ENCODE measurements around the gene PTPRR. TPM values are rescaled to one million over a fixed set of nuclear protein-coding genes. Genes with fewer than 3 reads are reported as not detected.

PTPRR gene
- total and polyA plus RNA-seq, 10 donors, result 0.41 to 2.7 (median 1.5) TPM

DNA sequence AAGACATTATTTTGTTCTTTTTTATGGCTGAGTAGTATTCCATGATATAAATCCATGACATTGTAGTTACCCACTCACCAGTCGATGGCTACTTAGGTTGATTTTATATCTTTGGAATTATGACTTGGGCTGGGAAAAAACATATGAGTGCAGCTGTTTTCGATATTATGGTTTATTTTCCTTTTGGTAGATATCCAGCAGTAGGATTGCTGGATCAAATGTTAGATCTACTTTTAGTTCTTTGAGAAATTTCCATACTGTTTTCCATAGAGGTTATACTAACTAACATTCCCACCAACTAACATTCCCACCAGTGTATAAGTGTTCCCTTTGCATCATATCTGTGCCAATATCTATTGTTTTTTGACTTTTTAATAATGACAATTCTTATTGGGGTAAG, 29.9 kb upstream of the PTPRR start:
- H3K36me3 ChIP-seq, result no peaks in the 10 kb centered on the region
- WGBS, 5 donors, result 81 to 91% (median 84%) methylated on average over 2 of the region's 2 CpGs
- H3K27me3 ChIP-seq (replicated peaks in 1 of 7), result no peaks in the 10 kb centered on the region
- DNase-seq, result no peak
- intact Hi-C loops (cut with DNase I; ENCODE audit: low total_unique reads), result no loop called here
- H3K27ac ChIP-seq, result no peak overlapping the region
- peaks cover 0 to 7% (median 2%) of the 10 kb centered on the region in 8 donors for H3K9me3 ChIP-seq
- no peak for TF ChIP-seq POLR2AphosphoS5 (IDR thresholded peaks at IDR 0.05)
- TF ChIP-seq, protein P1, sequence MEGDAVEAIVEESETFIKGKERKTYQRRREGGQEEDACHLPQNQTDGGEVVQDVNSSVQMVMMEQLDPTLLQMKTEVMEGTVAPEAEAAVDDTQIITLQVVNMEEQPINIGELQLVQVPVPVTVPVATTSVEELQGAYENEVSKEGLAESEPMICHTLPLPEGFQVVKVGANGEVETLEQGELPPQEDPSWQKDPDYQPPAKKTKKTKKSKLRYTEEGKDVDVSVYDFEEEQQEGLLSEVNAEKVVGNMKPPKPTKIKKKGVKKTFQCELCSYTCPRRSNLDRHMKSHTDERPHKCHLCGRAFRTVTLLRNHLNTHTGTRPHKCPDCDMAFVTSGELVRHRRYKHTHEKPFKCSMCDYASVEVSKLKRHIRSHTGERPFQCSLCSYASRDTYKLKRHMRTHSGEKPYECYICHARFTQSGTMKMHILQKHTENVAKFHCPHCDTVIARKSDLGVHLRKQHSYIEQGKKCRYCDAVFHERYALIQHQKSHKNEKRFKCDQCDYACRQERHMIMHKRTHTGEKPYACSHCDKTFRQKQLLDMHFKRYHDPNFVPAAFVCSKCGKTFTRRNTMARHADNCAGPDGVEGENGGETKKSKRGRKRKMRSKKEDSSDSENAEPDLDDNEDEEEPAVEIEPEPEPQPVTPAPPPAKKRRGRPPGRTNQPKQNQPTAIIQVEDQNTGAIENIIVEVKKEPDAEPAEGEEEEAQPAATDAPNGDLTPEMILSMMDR (IDR thresholded peaks at IDR 0.05 in 8 of 11, conservative IDR thresholded peaks at IDR 0.05 in 3 of 11), result no peak
- no peak for TF ChIP-seq POLR2A (IDR thresholded peaks at IDR 0.05)
- no peaks in the 10 kb centered on the region for H3K4me1 ChIP-seq
- no peak overlapping the region for H3K4me3 ChIP-seq

DNA sequence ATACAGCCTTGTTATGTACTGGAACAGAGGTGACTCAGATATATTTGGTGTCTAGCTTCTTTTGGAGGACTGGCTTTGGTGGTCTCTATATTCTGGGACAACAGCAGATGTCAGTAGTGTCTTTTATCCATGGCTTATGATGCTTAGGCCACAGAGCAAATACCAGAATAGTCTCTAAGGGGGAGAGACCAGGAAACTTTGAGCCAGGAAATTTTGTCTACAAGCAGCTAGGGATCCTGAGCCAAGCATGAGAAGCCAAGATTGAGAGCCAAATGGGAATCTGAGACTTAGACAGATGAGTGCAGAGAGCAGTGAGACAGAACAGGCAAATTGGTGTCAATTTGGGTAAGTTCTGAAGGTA, 28.4 kb upstream of the PTPRR start:
- Histone ChIP-seq H3K27me3 (replicated peaks in 1 of 7) (no peaks in the 10 kb centered on the region), H3K4me1 (no peaks in the 10 kb centered on the region), H3K9me3 (peaks cover 0 to 14% (median 3%) of the 10 kb centered on the region in 8 donors), H3K36me3 (no peaks in the 10 kb centered on the region), H3K4me3 (no peak overlapping the region), H3K27ac (no peak overlapping the region)
- intact Hi-C loops (cut with DNase I; ENCODE audit: low total_unique reads), result no loop called here
- TF ChIP-seq, protein P1 (IDR thresholded peaks at IDR 0.05 in 8 of 11, conservative IDR thresholded peaks at IDR 0.05 in 3 of 11), result no peak
- TF ChIP-seq POLR2AphosphoS5 (IDR thresholded peaks at IDR 0.05) (no peak), POLR2A (IDR thresholded peaks at IDR 0.05) (no peak)
- no peak for DNase-seq

DNA sequence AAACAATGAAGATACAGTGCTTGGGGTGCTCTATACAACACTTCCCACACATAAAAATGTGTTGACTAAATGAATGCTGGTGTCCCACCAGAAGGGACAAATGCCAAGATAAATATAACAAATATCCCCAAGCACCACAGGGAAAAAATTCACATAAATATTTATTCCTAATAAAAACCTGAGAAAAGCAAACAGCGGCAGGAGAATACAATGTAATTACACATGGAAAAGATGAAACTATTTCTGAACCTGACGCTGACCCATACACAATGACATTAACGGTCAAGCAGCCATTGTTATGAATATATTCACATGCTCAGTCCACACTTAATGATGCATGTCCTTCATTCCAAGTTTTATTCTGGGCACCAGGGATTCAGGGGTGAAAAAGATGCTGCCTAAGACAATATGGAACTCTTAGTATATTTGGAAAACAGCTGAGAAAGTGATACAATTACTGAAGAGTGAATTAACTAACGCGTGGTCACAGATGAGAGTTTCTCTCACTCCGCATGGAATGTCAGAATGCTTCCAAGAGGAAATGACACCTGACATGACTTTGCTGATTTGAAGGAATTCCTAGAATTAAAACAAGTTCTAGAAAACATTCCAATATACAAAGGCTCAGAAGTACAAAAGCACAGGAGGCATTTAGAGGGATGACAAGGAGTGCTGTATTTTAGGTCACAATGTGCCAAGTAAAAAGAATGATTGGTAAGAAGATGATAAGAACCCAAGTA, 27.9 kb upstream of the PTPRR start:
- WGBS, 5 donors, result 71 to 86% (median 82%) methylated on average over 6 of the region's 6 CpGs

DNA sequence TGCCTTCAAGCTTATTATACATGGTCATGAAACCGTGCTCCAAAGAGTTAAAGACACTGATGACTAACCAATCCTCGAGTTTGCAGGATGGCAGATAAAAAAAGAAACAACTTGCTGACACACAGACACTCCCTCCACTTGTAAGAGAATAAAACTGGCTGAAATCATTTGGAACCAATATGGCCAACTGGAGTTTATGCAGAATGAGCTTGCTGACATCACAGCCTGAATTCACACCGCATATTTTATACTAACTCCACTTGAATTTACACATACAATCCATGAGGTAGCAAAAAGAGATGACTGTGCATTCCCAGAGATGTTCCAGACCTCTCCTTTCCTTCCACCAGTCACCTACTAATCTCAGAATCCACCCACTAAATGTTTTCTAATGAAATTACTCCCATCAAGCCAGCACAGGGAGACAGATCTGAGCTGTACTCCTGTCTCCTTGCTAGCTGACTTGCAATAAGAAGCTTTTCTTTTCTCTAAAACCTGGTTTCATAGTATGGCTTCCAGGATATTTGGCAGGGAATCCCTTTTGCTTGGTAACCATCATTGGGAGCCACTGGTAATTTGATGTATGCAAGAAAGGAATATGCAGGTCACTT, 15.8 kb upstream of the PTPRR start:
- H3K36me3 ChIP-seq, result no peaks in the 10 kb centered on the region
- WGBS, 5 donors, result 49 to 66% (median 54%) methylated on average over 3 of the region's 3 CpGs
- H3K27me3 ChIP-seq (replicated peaks in 1 of 7), result peaks cover 0 to 15% (median 0%) of the 10 kb centered on the region in 7 donors
- intact Hi-C loops (cut with DNase I; ENCODE audit: low total_unique reads), result no loop called here
- H3K4me1 ChIP-seq, result no peaks in the 10 kb centered on the region
- H3K9me3 ChIP-seq, result no peaks in the 10 kb centered on the region
- TF ChIP-seq POLR2A (IDR thresholded peaks at IDR 0.05), result no peak
- no peak for TF ChIP-seq POLR2AphosphoS5 (IDR thresholded peaks at IDR 0.05)
- TF ChIP-seq, protein P1 (IDR thresholded peaks at IDR 0.05 in 8 of 11, conservative IDR thresholded peaks at IDR 0.05 in 3 of 11), result no peak
- no peak overlapping the region for H3K4me3 ChIP-seq
- DNase-seq, result no peak
- H3K27ac ChIP-seq, result no peak overlapping the region

More for the DNA sequence above, 27.9 kb upstream of the PTPRR start:
- H3K4me1 ChIP-seq, result no peaks in the 10 kb centered on the region
- H3K27ac ChIP-seq, result no peak overlapping the region
- no peak overlapping the region for H3K4me3 ChIP-seq
- no peaks in the 10 kb centered on the region for H3K27me3 ChIP-seq (replicated peaks in 1 of 7)
- H3K36me3 ChIP-seq, result no peaks in the 10 kb centered on the region
- intact Hi-C loops (cut with DNase I; ENCODE audit: low total_unique reads), result no loop called here
- no peak for DNase-seq
- no peak for TF ChIP-seq POLR2A (IDR thresholded peaks at IDR 0.05)
- TF ChIP-seq, protein P1 (IDR thresholded peaks at IDR 0.05 in 8 of 11, conservative IDR thresholded peaks at IDR 0.05 in 3 of 11), result no peak
- H3K9me3 ChIP-seq, result peaks cover 0 to 14% (median 3%) of the 10 kb centered on the region in 8 donors
